Eye (tissue), 1 donor: ENCODE results near the gene FADS2.

ENCODE experiments used
- DNase-seq: peaks from one replicate; pipeline ENCODE4 v3.0.0-alpha.2; 2015

Gene FADS2

DNA sequence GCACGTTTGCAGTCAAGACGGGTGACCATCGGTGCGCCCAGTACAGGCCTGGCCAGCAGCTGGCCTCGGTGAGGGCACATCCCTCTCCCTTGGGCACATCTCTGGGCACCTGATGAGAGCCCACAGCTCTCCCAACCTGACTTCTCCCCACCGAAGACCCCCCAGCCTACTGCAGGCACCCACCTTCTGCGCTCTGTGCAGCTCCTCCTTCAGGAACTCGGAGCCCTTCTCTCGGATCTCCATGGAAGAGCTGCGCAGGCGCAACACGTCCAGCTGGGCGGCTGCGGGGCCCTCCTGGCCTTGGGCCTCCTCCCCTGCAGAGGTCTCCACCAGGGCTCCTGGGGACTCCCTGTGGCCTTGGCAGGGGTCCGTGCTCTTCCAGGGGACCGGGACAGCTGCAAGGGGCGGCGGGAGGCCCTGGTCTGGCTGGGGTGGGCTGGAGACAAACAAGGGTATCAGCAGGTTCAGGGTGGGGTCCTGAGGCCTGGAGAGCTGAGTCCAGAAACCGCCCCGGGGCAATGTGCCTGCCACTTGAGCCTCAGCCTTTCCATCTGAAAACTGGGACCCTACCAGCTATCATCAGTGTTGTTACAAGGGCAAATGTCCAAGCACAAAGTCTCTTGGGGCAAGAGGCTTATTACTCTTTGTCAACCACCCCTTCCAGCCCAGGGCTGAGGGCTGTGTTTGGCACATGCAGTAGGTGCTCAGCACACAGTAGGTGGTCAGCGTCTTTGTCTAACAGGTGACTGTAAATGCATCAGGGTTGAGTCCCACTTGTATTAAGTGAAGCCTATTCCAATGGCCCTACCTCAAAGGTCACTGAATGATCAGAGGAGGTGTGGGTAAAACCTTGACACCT is 80.0 kb downstream of the FADS2 start:
- no peak for DNase-seq

DNA sequence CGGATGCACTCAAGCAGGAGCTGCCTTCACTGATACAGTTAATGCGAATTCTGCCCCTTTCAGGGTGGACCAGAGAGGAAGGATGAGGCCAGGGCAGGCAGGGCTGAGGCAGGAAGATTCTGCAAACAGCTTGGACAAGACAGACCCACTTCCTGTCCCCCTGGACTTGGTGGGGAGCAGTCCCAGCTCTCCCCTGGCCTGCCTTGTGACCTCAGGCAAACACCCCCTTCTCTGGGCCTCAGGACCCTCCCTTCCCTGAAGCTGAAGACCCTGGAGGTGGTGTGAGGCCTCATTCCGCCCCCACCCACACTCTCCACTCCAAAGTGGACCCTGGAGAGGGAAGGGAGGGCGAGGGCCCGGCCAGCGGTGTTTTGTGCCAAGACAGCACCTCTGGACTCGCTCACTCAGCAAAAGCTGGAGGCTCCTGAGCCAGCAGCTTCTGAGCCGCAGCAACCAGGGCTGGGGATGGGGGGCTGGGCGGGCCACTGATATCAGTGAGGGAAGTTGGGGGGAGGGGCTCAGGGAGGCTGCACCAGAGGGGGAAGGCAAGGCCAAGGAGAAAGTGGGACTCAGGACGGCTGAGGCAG is 80.7 kb downstream of the FADS2 start:
- no peak for DNase-seq

DNA sequence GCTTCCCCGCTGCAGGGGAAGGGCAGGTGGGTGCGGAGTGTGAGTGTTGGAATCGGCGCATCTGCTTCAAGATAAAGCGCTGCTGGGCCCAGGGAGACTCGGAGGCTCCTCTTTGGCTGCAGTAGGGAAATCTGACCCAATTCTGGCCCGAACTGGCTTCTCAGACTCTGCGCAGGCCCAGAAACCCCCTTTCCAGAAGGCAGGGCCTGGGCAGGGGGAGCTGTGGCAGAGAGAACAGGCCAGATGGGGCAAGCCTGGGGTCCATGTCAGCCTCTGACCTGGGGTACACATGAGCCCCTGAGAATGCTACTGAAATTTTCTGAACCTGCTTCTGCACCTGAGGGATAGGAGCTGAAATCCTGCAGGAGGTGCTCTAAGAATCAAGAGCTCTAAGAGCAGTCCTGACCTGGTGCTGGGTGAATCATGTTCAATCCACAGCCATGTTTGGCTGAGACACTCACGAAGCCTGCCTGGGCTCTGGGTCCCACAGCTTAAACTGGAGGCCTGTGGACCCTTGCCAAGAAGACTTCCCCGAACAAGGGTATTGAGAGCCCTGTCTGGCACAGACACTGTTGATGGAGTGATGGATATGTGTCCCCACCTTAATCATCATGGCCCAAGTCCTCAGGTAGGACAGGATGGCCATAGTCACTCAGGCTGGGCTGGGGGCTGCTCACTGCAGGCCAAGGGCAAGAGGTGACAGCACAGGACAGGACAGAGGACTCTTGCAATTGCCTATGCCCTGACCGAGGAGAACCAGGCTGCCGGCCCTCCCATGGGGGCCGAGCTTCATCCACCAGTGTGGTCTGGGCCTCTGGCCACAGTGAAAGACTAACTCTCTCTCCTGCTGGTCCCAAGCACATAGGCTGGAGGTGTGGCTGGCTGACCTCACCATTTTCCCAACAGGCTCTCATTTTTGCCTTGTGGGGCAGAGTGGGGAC is 82.4 kb downstream of the FADS2 start:
- no peak for DNase-seq

DNA sequence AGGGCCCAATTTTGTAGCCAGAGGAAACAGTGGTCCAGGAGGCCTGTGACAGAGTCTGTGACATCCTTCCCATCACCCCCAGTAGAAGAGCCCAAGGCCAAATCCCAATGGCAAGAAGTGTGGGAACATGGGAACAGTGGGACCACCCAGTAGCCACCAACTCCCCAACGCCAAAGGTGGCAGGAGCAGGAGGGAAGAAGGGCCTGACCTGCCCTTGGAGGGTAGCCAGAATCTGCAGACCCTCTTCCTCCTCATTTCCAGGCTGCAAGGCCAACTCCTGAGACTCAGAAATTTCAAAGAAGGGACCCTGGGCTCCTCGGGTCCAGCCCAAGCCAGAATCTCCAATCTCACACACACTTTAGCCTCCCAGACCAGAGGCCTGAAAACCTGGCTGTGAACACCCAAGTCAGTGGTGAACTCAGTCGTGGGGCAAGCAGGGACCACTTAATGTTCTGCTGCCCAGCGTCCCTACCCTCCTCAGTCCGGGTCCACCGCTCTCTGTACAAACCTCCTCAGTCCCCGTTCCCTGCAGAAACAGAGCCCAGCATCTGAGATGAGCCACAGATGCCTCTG is 83.1 kb downstream of the FADS2 start:
- no peak for DNase-seq

DNA sequence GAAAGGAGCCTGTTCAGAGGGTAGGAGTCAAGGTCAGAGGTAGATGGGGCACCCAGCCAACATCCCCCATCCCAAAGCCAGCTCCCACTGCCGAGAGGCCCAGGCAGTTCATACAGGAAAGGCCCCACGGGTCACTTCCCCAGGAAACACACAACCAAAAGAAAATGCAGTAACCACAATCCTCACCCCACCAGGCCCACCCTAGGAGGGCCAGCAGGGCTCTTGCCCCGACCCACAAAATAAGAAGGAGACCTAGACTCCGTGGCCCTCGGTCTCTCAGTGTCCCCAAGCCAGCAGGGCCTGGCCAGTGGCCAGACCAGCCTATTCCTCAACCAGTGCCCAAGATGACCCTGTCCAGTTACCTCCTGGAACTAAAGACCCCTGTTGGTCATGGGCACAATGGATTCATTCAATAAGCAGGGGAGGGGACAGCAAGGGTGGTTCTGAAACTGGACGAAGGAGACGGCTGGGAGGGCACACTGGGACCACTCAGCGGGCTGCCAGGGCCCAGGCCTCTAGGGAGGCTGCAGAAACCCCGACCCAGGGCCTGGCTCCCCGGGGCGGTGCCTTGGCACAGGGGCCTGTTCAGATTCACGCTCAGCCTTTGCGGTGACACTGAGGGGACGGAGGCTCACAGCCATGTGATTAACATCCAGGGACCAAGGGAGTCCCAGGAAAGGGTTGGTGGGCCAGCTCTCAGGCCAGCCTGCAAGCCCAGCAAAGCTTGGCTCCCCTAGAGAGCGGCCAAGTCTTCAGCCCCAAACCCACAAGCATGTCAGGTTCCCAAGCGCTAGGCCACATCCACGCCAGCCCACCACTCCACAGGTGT is 83.8 kb downstream of the FADS2 start:
- no peak for DNase-seq

DNA sequence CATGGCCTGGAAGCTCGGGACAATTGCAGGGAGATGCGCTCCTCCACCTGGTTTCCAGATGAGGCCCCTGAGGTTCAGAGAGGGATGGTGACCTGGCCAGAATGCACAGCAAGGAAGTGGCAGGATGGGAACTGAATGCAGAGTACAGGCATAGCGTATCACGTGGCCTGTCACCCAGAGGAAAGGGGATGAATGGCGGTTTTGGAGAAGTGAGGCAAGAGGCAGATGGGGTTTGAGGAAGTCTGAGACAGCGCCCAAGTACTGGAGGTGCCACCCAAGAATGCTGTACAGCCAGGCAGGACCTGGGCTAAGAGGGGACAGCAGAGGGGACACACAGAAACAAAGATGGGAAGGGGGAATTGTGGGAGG is 84.4 kb downstream of the FADS2 start:
- DNase-seq = no peak

DNA sequence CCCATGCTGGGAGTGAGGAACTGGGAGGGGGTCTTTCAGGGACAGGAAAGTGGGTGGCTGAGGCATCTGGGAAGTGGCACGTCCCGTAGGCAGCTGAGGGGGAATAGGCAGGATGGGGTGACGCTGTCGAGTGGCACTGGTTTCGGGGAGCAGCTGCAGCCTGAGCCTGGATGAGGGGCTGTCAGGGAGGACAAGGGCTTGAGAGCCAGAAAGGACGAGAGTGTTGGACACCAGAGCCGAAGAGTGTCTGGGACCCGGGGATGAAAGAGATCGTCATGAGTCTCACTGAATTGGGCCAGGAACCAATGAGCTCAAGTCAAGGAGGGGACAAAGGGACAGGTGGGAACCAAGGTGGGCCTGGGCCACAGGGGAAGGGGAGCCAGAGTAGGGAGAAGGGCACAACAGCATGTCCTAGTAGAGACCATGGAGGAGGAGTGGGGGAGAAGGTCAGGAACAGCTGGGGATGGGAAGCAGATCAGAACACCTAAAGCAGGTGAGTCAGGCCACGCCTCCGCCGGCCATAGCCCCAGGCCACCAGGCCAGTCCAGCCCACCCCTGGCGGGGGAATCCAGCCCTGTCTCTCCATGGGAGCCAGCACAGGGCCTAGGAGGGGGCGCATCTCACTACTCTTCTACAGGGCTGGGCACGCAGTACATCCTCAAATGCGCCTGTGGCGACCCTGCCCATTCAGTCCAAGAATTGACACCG is 85.0 kb downstream of the FADS2 start:
- DNase-seq = no peak

DNA sequence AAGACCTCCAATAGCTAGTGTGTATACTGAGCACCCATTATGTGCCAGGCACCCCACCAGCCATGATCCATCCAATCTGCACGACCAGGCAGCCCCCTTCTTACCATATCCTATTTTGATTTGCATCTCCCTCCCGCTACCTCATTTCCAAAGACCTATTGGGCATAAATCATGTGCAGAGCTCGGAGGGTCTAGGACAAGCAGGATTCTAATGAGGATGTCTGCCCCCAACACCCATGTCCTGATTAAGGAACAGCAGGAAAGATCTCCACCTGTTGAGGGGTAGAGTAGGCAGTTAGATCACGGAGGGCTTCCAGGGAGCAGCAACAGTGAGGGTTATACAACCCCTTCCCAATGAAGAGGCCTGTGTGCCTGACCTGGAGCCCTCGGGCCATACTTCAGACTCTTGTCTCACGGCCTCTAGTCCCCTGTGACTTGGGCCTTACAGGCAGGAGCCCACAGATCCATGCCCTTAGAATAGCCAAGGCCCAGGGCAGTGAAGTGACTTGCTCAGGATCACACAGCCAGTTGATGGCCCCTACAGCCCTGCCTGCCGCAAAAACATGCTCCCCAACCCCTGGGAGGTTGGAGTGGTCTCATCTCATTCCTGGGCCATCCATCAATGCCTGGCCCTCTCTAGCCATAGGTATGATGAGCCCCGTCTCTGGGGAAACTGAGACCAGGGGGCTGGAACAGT is 85.7 kb downstream of the FADS2 start:
- DNase-seq = no peak

DNA sequence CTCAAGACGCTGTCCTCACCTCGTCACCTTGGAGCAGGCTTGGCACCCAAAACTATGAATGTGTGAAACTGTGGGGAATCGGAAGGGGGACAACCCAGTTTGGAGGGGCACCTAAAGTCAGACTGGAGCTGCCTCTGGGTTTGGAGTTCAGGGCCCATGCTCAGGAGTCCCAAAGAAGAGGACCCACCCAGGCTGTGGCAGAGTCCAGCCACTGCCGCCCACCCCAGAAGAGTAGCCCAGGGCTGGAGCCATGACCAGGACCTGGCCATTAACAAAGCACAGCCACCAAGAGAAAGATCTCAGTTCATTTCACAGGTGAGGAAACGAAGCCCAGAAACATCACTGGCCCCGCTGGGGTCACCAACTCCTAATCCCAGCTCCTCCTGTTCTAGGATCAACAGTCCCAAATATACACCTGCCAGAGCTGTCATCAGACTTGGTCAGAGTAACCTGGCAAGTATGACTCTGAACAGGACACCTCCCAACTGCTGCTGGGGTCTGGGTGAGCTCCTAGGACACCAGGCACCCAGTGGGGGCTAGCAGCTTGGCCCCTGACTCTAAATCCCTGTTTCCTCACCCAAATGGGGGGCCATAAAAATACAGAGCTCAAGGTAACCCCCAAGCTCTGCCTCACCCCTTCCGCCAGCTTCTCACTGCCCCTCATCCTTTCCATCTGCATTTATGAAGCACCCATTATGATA is 86.5 kb downstream of the FADS2 start:
- no peak for DNase-seq

DNA sequence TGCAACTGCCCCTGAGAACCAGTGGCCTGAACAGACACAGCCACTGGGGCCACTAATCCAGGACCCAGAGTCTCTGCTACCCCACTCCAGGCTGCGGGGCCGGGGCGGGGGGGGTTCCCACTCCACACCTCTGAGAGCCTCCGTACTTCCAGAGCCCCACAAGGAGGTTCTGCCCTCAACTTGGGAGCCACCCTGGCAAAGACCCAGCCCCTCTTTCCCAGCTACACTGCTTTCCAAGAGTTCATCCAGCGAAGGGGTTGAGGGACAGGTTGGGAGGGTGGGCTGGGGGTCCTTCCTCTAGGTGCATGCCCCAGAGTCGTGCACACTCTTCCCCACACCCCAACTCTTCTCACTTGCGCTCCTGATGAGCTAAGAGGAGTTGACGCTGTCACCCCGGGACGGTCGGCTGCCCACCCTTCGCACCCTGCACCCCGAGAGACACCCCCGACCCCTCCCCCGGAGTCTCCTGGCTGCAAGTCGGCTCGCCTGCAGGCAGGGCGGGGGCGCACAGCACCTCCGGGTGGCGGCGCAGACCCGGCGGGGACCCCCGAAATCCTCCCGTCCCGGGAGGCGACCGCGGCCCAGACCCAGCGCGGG is 88.7 kb downstream of the FADS2 start:
- DNase-seq = no peak
